OCI-LY1 (cell line): ENCODE data around the gene TAF6.

ENCODE experiments used
- EZH2 ChIP-seq: fragments of 200-600 bp; sonication (generic), shearing (Covaris generic); IDR thresholded peaks from 2 replicates; pipeline ENCODE4 v1.8.0; 2017; ENCODE audit warnings: borderline replicate concordance, mixed run types, mild to moderate bottlenecking, antibody characterized with exemption, low read length, moderate library complexity, mixed read lengths
- TF ChIP-seq, protein P1 (sequence below): fragments of 200-600 bp; sonication (generic), shearing (Covaris generic); IDR thresholded peaks from 2 replicates; pipeline ENCODE4 v1.5.1; 2017; ENCODE audit warnings: mild to moderate bottlenecking, antibody characterized with exemption, low read length, moderate library complexity, mixed read lengths

DNA sequence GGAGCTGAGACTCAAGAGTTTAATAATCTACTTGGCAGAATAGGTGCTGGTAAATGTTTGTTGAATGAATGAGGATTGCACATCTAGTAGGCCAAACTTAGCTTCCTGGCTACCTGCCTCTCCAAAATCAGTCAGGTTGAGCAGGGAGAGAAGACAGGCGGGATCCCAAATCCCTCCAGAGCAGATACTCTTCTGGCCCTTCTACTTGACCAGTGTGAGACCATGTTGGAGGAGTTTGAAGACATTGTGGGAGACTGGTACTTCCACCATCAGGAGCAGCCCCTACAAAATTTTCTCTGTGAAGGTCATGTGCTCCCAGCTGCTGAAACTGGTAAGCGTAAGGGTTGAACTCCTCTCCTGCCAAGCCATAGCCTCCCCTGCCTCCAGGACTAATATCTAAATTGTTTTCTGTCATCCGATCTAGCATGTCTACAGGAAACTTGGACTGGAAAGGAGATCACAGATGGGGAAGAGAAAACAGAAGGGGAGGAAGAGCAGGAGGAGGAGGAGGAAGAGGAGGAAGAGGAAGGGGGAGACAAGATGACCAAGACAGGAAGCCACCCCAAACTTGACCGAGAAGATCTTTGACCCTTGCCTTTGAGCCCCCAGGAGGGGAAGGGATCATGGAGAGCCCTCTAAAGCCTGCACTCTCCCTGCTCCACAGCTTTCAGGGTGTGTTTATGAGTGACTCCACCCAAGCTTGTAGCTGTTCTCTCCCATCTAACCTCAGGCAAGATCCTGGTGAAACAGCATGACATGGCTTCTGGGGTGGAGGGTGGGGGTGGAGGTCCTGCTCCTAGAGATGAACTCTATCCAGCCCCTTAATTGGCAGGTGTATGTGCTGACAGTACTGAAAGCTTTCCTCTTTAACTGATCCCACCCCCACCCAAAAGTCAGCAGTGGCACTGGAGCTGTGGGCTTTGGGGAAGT lies 5.4 kb upstream of the TAF6 start:
- TF ChIP-seq, protein P1, sequence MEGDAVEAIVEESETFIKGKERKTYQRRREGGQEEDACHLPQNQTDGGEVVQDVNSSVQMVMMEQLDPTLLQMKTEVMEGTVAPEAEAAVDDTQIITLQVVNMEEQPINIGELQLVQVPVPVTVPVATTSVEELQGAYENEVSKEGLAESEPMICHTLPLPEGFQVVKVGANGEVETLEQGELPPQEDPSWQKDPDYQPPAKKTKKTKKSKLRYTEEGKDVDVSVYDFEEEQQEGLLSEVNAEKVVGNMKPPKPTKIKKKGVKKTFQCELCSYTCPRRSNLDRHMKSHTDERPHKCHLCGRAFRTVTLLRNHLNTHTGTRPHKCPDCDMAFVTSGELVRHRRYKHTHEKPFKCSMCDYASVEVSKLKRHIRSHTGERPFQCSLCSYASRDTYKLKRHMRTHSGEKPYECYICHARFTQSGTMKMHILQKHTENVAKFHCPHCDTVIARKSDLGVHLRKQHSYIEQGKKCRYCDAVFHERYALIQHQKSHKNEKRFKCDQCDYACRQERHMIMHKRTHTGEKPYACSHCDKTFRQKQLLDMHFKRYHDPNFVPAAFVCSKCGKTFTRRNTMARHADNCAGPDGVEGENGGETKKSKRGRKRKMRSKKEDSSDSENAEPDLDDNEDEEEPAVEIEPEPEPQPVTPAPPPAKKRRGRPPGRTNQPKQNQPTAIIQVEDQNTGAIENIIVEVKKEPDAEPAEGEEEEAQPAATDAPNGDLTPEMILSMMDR: no peak
- TF ChIP-seq EZH2: no peak
